HCEC 1CT (cell line): ENCODE measurements around the gene NOL9.

Experiments used
- DNase-seq: peaks from one replicate; pipeline ENCODE4 v3.0.0-alpha.2; 2017

The NOL9 gene

GRCh38 chr1:6588893-6589520, 34.7 kb upstream of the NOL9 start:
- no peak for DNase-seq

GRCh38 chr1:6588128-6588892, 34.0 kb upstream of the NOL9 start:
- no peak for DNase-seq

GRCh38 chr1:6587261-6588005, 33.1 kb upstream of the NOL9 start:
- DNase-seq = no peak

- no peak for DNase-seq
These were observed 32.1 kb upstream of the NOL9 start for GRCh38 chr1:6586404-6586816.

- no peak for DNase-seq
These were observed 31.5 kb upstream of the NOL9 start for GRCh38 chr1:6585841-6586240.

- no peak for DNase-seq
These were observed 30.9 kb upstream of the NOL9 start for GRCh38 chr1:6585081-6585722.

- no peak for DNase-seq
These were observed 30.1 kb upstream of the NOL9 start for GRCh38 chr1:6584126-6585080.

- no peak for DNase-seq
These were observed 28.1 kb upstream of the NOL9 start for GRCh38 chr1:6582370-6582769.

GRCh38 chr1:6581561-6582305, 27.4 kb upstream of the NOL9 start:
- no peak for DNase-seq

GRCh38 chr1:6580593-6581409, 26.5 kb upstream of the NOL9 start:
- no peak for DNase-seq

GRCh38 chr1:6580119-6580592, 25.8 kb upstream of the NOL9 start:
- DNase-seq = no peak

- peak; percentile 95 for DNase-seq
These were observed 25.2 kb upstream of the NOL9 start, which contains the start of gene ZBTB48 for GRCh38 chr1:6579374-6580118. Gene ZBTB48 (plus strand): TSS chr1:6579994. CDS start chr1:6580610, 616 bp downstream.

- no peak for DNase-seq
These were observed 24.5 kb upstream of the NOL9 start for GRCh38 chr1:6578624-6579373.

- no peak for DNase-seq
These were observed 23.7 kb upstream of the NOL9 start for GRCh38 chr1:6577831-6578525.

GRCh38 chr1:6574818-6575217, 20.5 kb upstream of the NOL9 start:
- DNase-seq = no peak

- peak; percentile 26 for DNase-seq
These were observed 19.8 kb upstream of the NOL9 start for GRCh38 chr1:6574025-6574620.

GRCh38 chr1:6572653-6573383, 18.5 kb upstream of the NOL9 start:
- DNase-seq = no peak
